Fibroblast of the aortic adventitia (primary cell): Measurements from ENCODE around the gene DNAI2. TPM values are rescaled to one million over a fixed set of nuclear protein-coding genes. Genes with fewer than 3 reads are reported as not detected.

ENCODE experiments used
- DNase-seq: peaks from one replicate; pipeline ENCODE4 v3.0.0-alpha.2; 2010; ENCODE audit warnings: low read depth
- H3K4me3 ChIP-seq: 2 replicates; pipeline ENCODE4 v1.5.1; 2011; ENCODE audit warnings: low read depth, mild to moderate bottlenecking, control low read depth, low read length, moderate library complexity
- CTCF ChIP-seq: IDR thresholded peaks from 2 replicates; pipeline ENCODE4 v1.5.1; 2011; ENCODE audit warnings: mild to moderate bottlenecking, low read length, control low read depth, inconsistent platforms; ENCODE audit not compliant: insufficient read depth
- total RNA-seq: library from RNA; depleted of rRNA; stranded (reverse); fragments of >200 nt; gene quantifications from 2 replicates; pipeline ENCODE4 v1.2.3, GENCODE V29; 2012; ENCODE audit warnings: low replicate concordance

DNAI2 gene, protein sequence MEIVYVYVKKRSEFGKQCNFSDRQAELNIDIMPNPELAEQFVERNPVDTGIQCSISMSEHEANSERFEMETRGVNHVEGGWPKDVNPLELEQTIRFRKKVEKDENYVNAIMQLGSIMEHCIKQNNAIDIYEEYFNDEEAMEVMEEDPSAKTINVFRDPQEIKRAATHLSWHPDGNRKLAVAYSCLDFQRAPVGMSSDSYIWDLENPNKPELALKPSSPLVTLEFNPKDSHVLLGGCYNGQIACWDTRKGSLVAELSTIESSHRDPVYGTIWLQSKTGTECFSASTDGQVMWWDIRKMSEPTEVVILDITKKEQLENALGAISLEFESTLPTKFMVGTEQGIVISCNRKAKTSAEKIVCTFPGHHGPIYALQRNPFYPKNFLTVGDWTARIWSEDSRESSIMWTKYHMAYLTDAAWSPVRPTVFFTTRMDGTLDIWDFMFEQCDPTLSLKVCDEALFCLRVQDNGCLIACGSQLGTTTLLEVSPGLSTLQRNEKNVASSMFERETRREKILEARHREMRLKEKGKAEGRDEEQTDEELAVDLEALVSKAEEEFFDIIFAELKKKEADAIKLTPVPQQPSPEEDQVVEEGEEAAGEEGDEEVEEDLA
- total RNA-seq, result not detected in 2 replicates

- no peak for TF ChIP-seq CTCF
- H3K4me3 ChIP-seq, result no peak within 1 kb of the TSS
- DNase-seq, result no peak
Measured at GRCh38 chr17:74274060-74274708, at the start of gene DNAI2. TSS of gene DNAI2 (plus strand) at chr17:74274234. CDS start at chr17:74281818, 7,584 bp downstream.

GRCh38 chr17:74224959-74225725 is 48.9 kb upstream of the DNAI2 start:
- H3K4me3 ChIP-seq, result no peak overlapping the region
- no peak for TF ChIP-seq CTCF
- DNase-seq, result no peak

DNA sequence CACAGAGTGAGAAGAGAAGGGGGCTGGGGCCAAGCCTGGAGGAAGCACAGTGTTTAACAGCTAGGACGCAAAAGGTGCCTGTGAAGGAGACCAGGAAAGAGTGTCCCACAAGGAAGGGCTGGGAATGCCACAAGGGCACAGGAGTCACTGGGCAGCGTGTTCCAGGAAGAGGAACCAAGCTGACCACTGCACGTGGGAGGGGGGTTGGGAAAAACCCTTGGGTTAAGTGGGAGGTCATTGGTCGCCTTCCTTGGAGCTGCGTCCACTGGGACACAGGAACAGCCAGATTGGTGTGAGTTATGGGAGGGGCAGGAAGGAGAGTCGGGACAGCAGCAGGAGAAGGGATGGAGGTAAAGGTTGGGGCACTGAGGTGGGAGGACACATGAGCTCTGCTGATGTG is 47.8 kb upstream of the DNAI2 start:
- no peak overlapping the region for H3K4me3 ChIP-seq
- DNase-seq, result no peak
- no peak for TF ChIP-seq CTCF

- no peak overlapping the region for H3K4me3 ChIP-seq
- TF ChIP-seq CTCF, result no peak
- no peak for DNase-seq
Measured at GRCh38 chr17:74227271-74228080, 46.6 kb upstream of the DNAI2 start.

- no peak for DNase-seq
- no peak for TF ChIP-seq CTCF
- no peak overlapping the region for H3K4me3 ChIP-seq
Measured at GRCh38 chr17:74228306-74228978, 45.6 kb upstream of the DNAI2 start.
